PC-9 (cell line): ENCODE data around the gene RECQL5. TPM values are rescaled to one million over a fixed set of nuclear protein-coding genes. Genes with fewer than 3 reads are reported as not detected.
"Not testable (repeated sequence)": the region's sequence is repeated elsewhere in the genome, so short reads cannot be mapped to it uniquely, and the experiment has no call there.

Experiments used
- BruUV-seq: library from RNA; stranded (reverse); fragments of 400-500 nt; replicated peaks from 2 replicates; lab custom pipeline; 2021; lab: Mats Ljungman, UMichigan
- CTCF ChIA-PET: fragments of 300-600 bp; sonication (Branson Sonifier 250); formaldehyde crosslinking; loops from one replicate; lab custom pipeline; 2022; ENCODE audit warnings: antibody characterized with exemption; lab: Charles Lee
- POLR2A ChIA-PET: fragments of 300-600 bp; sonication (Branson Sonifier 250); formaldehyde crosslinking; loops from one replicate; lab custom pipeline; 2022; ENCODE audit warnings: antibody characterized with exemption; ENCODE audit not compliant: unreplicated experiment; lab: Charles Lee
- DNase-seq, 2 experiments: peaks; one replicate each; pipeline versions ENCODE4 v3.0.0 to v3.0.0-alpha.2; 2015 to 2022; ENCODE audit warnings: mixed read lengths in 1 of 2
- H2AFZ ChIP-seq: fragments of 200-600 bp; sonication (generic); 2 replicates; pipeline ENCODE4 v1.8.1; 2017; ENCODE audit warnings: antibody characterized with exemption
- H3F3A ChIP-seq: fragments of 200-600 bp; sonication (generic); 2 replicates; pipeline ENCODE4 v1.8.1; 2017; ENCODE audit warnings: antibody characterized with exemption, mild to moderate bottlenecking, low read depth; ENCODE audit not compliant: insufficient read depth
- H3K27ac ChIP-seq: fragments of 200-600 bp; sonication (generic); 2 replicates; pipeline ENCODE4 v1.6.1; 2016; ENCODE audit warnings: mixed run types
- H3K27me3 ChIP-seq: fragments of 200-600 bp; sonication (generic); 2 replicates; pipeline ENCODE4 v1.6.1; 2016; ENCODE audit warnings: low read depth, mixed run types; ENCODE audit not compliant: insufficient read depth
- H3K36me3 ChIP-seq: fragments of 200-600 bp; sonication (generic); 2 replicates; pipeline ENCODE4 v1.6.1; 2016; ENCODE audit warnings: low read depth, mixed run types
- H3K4me1 ChIP-seq: fragments of 200-600 bp; sonication (generic); replicated peaks from 2 replicates; pipeline ENCODE4 v1.6.1; 2016; ENCODE audit warnings: mixed run types; ENCODE audit not compliant: insufficient read depth
- H3K4me2 ChIP-seq: fragments of 200-600 bp; sonication (generic); 2 replicates; pipeline ENCODE4 v1.6.1; 2017; ENCODE audit warnings: mixed run types
- H3K4me3 ChIP-seq: fragments of 200-600 bp; sonication (generic); 2 replicates; pipeline ENCODE4 v1.6.1; 2016; ENCODE audit warnings: mixed run types
- H3K79me2 ChIP-seq: fragments of 200-600 bp; sonication (generic); 2 replicates; pipeline ENCODE4 v1.6.1; 2017; ENCODE audit warnings: low read depth, mixed run types
- H3K9me2 ChIP-seq: fragments of 200-600 bp; sonication (generic); 2 replicates; pipeline ENCODE4 v1.8.1; 2017; ENCODE audit warnings: mild to moderate bottlenecking; ENCODE audit not compliant: insufficient read depth
- H3K9me3 ChIP-seq: fragments of 200-600 bp; sonication (generic); 2 replicates; pipeline ENCODE4 v1.8.1; 2016; ENCODE audit warnings: low read depth; ENCODE audit not compliant: insufficient read depth
- H4K20me1 ChIP-seq: fragments of 200-600 bp; sonication (generic); 2 replicates; pipeline ENCODE4 v1.8.1; 2017; ENCODE audit not compliant: insufficient read depth
- CTCF ChIP-seq: fragments of 200-600 bp; sonication (generic); conservative IDR thresholded peaks from 2 replicates; pipeline ENCODE4 v1.6.1; 2017; ENCODE audit warnings: mixed run types, antibody characterized with exemption, mild to moderate bottlenecking, moderate library complexity
- EZH2 ChIP-seq: fragments of 200-600 bp; sonication (generic); IDR thresholded peaks from 2 replicates; pipeline ENCODE4 v1.8.0; 2017; ENCODE audit warnings: antibody characterized with exemption, low read depth
- intact Hi-C: fragments of 100-400 bp; cut with micrococcal nuclease; formaldehyde crosslinking; loops from one replicate; pipeline ENCODE4 v1.10.0; 2022; ENCODE audit not compliant: unreplicated experiment
- total RNA-seq: library from RNA; stranded (reverse); gene quantifications from 2 replicates; pipeline ENCODE4 v1.2.3, GENCODE V29; 2021

RECQL5 gene
- total RNA-seq, 1 experiment from 2014 or later = 41.0 TPM

DNA sequence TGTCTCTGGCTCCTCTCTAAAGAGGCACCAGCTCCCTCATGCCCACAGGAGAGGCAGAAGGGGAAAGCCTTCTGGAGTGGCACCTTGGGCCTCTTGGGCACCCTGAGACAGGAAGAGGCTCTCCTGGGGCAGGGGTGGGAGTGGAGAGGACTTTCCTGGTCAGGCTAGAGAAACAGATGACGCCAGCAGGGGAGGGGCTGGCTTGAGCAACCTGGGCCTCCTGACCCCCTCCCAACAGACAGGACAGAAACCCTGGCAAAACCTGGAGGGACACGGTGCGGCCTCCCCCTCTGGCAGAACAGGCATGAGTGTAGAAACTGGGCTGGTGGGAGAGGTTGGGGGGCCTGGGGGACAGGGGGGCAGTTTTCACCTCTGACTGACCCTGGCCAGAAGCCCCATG is 27.6 kb downstream of the RECQL5 start:
- ChIA-PET CTCF (interaction anchor here (0.8 to 1.5 kb wide), 2 partner anchors 14 to 38 kb away, joined by 4 read pairs; no protein-coding TSS in a partner anchor), POLR2A (interaction anchor here (0.5 kb wide), 1 partner anchor 644 kb away, joined by 3 read pairs; no protein-coding TSS in a partner anchor)
- H2AFZ ChIP-seq = no peak overlapping the region
- no peak overlapping the region for H3K4me3 ChIP-seq
- H3K9me2 ChIP-seq = no peaks in the 10 kb centered on the region
- H4K20me1 ChIP-seq = no peaks in the 10 kb centered on the region
- H3K27me3 ChIP-seq = no peaks in the 10 kb centered on the region
- intact Hi-C loops = no loop called here
- peaks cover 41% of the 10 kb centered on the region for H3K4me1 ChIP-seq
- no peaks in the 10 kb centered on the region for H3K79me2 ChIP-seq
- H3K4me2 ChIP-seq = peak overlapping the region; percentile 66
- H3K36me3 ChIP-seq = no peaks in the 10 kb centered on the region
- no TSS peak for BruUV-seq
- no peak overlapping the region for H3K27ac ChIP-seq
- no peak for TF ChIP-seq CTCF
- TF ChIP-seq EZH2 = no peak
- H3K9me3 ChIP-seq = no peaks in the 10 kb centered on the region
- peaks cover 13% of the 10 kb centered on the region for H3F3A ChIP-seq
- DNase-seq = no peak

DNA sequence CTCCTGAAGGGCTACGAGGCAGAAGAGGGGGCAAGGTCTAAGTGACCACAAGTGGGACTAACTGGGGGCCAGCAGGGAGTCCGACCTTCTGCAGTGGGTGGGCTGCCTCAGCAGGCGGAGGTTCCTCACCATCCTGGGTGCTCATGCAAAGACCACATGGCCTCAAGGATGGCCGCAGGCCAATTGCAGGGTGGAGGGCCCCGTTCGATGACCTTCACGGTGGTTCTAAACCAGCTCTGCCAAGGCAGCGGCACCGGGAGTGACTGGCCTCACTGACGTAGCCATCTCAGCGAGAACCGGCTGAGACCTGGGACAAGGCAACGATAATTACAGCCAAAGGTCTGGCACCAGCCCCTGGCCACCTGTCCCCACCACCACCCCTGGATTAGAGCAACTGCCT is 28.1 kb downstream of the RECQL5 start:
- intact Hi-C loops = no loop called here
- peaks cover 45% of the 10 kb centered on the region for H3K4me1 ChIP-seq
- no peak for TF ChIP-seq EZH2
- no peak for TF ChIP-seq CTCF
- H2AFZ ChIP-seq = no peak overlapping the region
- BruUV-seq = TSS peak; percentile 20
- ChIA-PET POLR2A (no interaction called here), CTCF (interaction anchor here (1.5 kb wide), 1 partner anchor 14 kb away, joined by 4 read pairs; no protein-coding TSS in a partner anchor)
- no peaks in the 10 kb centered on the region for H3K9me2 ChIP-seq
- H3K79me2 ChIP-seq = no peaks in the 10 kb centered on the region
- no peak overlapping the region for H3K27ac ChIP-seq
- no peaks in the 10 kb centered on the region for H3K36me3 ChIP-seq
- no peak overlapping the region for H3K4me2 ChIP-seq
- no peaks in the 10 kb centered on the region for H3K9me3 ChIP-seq
- no peaks in the 10 kb centered on the region; the same call in 1 of the 2 replicates for H4K20me1 ChIP-seq
- H3K27me3 ChIP-seq = no peaks in the 10 kb centered on the region
- DNase-seq = no peak
- H3F3A ChIP-seq = peaks cover 15% of the 10 kb centered on the region
- no peak overlapping the region for H3K4me3 ChIP-seq

- H3F3A ChIP-seq = peaks cover 22% of the 10 kb centered on the region
- H3K36me3 ChIP-seq, H3K27ac ChIP-seq, DNase-seq, intact Hi-C loops, BruUV-seq, H4K20me1 ChIP-seq, H3K9me2 ChIP-seq, H2AFZ ChIP-seq, H3K4me3 ChIP-seq, H3K79me2 ChIP-seq, H3K4me2 ChIP-seq, H3K9me3 ChIP-seq, H3K27me3 ChIP-seq: not testable (repeated sequence)
- ChIA-PET CTCF (interaction anchor here (1.5 kb wide), 1 partner anchor 15 kb away, joined by 4 read pairs; no protein-coding TSS in a partner anchor), POLR2A (interaction anchor here (0.9 kb wide), 1 partner anchor 8 kb away, joined by 5 read pairs; a partner anchor contains a TSS)
- H3K4me1 ChIP-seq = peaks cover 45% of the 10 kb centered on the region
Measured at GRCh38 chr17:75638039-75638438, 28.9 kb downstream of the RECQL5 start.

GRCh38 chr17:75637551-75637950 is 29.4 kb downstream of the RECQL5 start:
- Histone ChIP-seq H3K4me3 (no peak overlapping the region), H3K4me1 (peaks cover 45% of the 10 kb centered on the region), H3K79me2 (no peaks in the 10 kb centered on the region), H4K20me1 (peaks cover 6% of the 10 kb centered on the region), H3K9me3 (no peaks in the 10 kb centered on the region), H3K27ac (no peak overlapping the region), H3K36me3 (no peaks in the 10 kb centered on the region), H3F3A (peaks cover 18% of the 10 kb centered on the region), H3K27me3 (no peaks in the 10 kb centered on the region), H3K9me2 (no peaks in the 10 kb centered on the region), H3K4me2 (no peak overlapping the region), H2AFZ (no peak overlapping the region)
- intact Hi-C loops = no loop called here
- BruUV-seq = no TSS peak
- DNase-seq = no peak
- ChIA-PET CTCF (interaction anchor here (1.1 to 1.5 kb wide), 2 partner anchors 16 to 36 kb away, joined by 3 to 4 read pairs; no protein-coding TSS in a partner anchor), POLR2A (interaction anchor here (0.9 kb wide), 1 partner anchor 9 kb away, joined by 5 read pairs; a partner anchor contains a TSS)
- no peak for TF ChIP-seq EZH2
- TF ChIP-seq CTCF = no peak
